GM19467 (cell line): ENCODE measurements around the gene MTREX.
"Not testable (repeated sequence)": the region's sequence is repeated elsewhere in the genome, so short reads cannot be mapped to it uniquely, and the experiment has no call there.

Experiments
- ATAC-seq: cut with Tn5 transposase; IDR thresholded peaks from one replicate; pipeline ENCODE4 v1.9.1; 2021; ENCODE audit warnings: mild to moderate bottlenecking, moderate library complexity; ENCODE audit not compliant: unreplicated experiment

The MTREX gene

GRCh38 chr5:55307383-55308253, at the start of gene MTREX, which contains the start of gene DHX29:
Gene MTREX (plus strand): TSS chr5:55307989. CDS start chr5:55308014, 25 bp downstream.
Gene DHX29 (minus strand): TSS chr5:55307694. CDS start chr5:55307573, 121 bp downstream.
- ATAC-seq = peak; percentile 92

GRCh38 chr5:55258339-55258738, 49.5 kb upstream of the MTREX start:
- ATAC-seq = no peak

- no peak for ATAC-seq
These were observed 31.0 kb upstream of the MTREX start for GRCh38 chr5:55276771-55277170.

- no peak for ATAC-seq
These were observed 29.0 kb upstream of the MTREX start for GRCh38 chr5:55278778-55279177.

- no peak for ATAC-seq
These were observed 21.3 kb upstream of the MTREX start for GRCh38 chr5:55286411-55286933.

- no peak for ATAC-seq
These were observed 18.0 kb upstream of the MTREX start for GRCh38 chr5:55289808-55290207.

- no peak for ATAC-seq
These were observed 16.8 kb upstream of the MTREX start for GRCh38 chr5:55290991-55291390.

- ATAC-seq = no peak
These were observed 12.9 kb upstream of the MTREX start for GRCh38 chr5:55294935-55295334.

GRCh38 chr5:55300890-55301289, 6.9 kb upstream of the MTREX start:
- ATAC-seq = no peak

- ATAC-seq = no peak
These were observed 4.5 kb upstream of the MTREX start for GRCh38 chr5:55303238-55303690.

- ATAC-seq = no peak
These were observed 3.2 kb upstream of the MTREX start for GRCh38 chr5:55304584-55304983.

GRCh38 chr5:55305345-55305744, 2.4 kb upstream of the MTREX start:
- no peak for ATAC-seq

GRCh38 chr5:55306641-55307382, 977 bp upstream of the MTREX start:
- ATAC-seq = peak; percentile 1

- no peak for ATAC-seq
These were observed 556 bp downstream of the MTREX start for GRCh38 chr5:55308254-55308836.

- ATAC-seq = no peak
These were observed 6.3 kb downstream of the MTREX start for GRCh38 chr5:55313870-55314617.

- ATAC-seq = no peak
These were observed 8.5 kb downstream of the MTREX start for GRCh38 chr5:55316289-55316688.

GRCh38 chr5:55316837-55317236, 9.0 kb downstream of the MTREX start:
- no peak for ATAC-seq

GRCh38 chr5:55318237-55318636, 10.4 kb downstream of the MTREX start:
- ATAC-seq = not testable (repeated sequence)

- no peak for ATAC-seq
These were observed 11.7 kb downstream of the MTREX start for GRCh38 chr5:55319491-55319890.

GRCh38 chr5:55320571-55320970, 12.8 kb downstream of the MTREX start:
- ATAC-seq = no peak
